PC-9 (cell line): Measurements from ENCODE around the gene EPHX1. TPM values are rescaled to one million over a fixed set of nuclear protein-coding genes. Genes with fewer than 3 reads are reported as not detected.

Experiments used
- BruUV-seq: library from RNA; stranded (reverse); fragments of 400-500 nt; replicated peaks from 2 replicates; lab custom pipeline; 2021; lab: Mats Ljungman, UMichigan
- CTCF ChIA-PET: fragments of 300-600 bp; sonication (Branson Sonifier 250); formaldehyde crosslinking; loops from one replicate; lab custom pipeline; 2022; ENCODE audit warnings: antibody characterized with exemption; lab: Charles Lee
- POLR2A ChIA-PET: fragments of 300-600 bp; sonication (Branson Sonifier 250); formaldehyde crosslinking; loops from one replicate; lab custom pipeline; 2022; ENCODE audit warnings: antibody characterized with exemption; ENCODE audit not compliant: unreplicated experiment; lab: Charles Lee
- DNase-seq, 2 experiments: peaks; one replicate each; pipeline versions ENCODE4 v3.0.0 to v3.0.0-alpha.2; 2015 to 2022; ENCODE audit warnings: mixed read lengths in 1 of 2
- H2AFZ ChIP-seq: fragments of 200-600 bp; sonication (generic); 2 replicates; pipeline ENCODE4 v1.8.1; 2017; ENCODE audit warnings: antibody characterized with exemption
- H3F3A ChIP-seq: fragments of 200-600 bp; sonication (generic); 2 replicates; pipeline ENCODE4 v1.8.1; 2017; ENCODE audit warnings: antibody characterized with exemption, mild to moderate bottlenecking, low read depth; ENCODE audit not compliant: insufficient read depth
- H3K27ac ChIP-seq: fragments of 200-600 bp; sonication (generic); 2 replicates; pipeline ENCODE4 v1.6.1; 2016; ENCODE audit warnings: mixed run types
- H3K27me3 ChIP-seq: fragments of 200-600 bp; sonication (generic); 2 replicates; pipeline ENCODE4 v1.6.1; 2016; ENCODE audit warnings: low read depth, mixed run types; ENCODE audit not compliant: insufficient read depth
- H3K36me3 ChIP-seq: fragments of 200-600 bp; sonication (generic); 2 replicates; pipeline ENCODE4 v1.6.1; 2016; ENCODE audit warnings: low read depth, mixed run types
- H3K4me1 ChIP-seq: fragments of 200-600 bp; sonication (generic); replicated peaks from 2 replicates; pipeline ENCODE4 v1.6.1; 2016; ENCODE audit warnings: mixed run types; ENCODE audit not compliant: insufficient read depth
- H3K4me2 ChIP-seq: fragments of 200-600 bp; sonication (generic); 2 replicates; pipeline ENCODE4 v1.6.1; 2017; ENCODE audit warnings: mixed run types
- H3K4me3 ChIP-seq: fragments of 200-600 bp; sonication (generic); 2 replicates; pipeline ENCODE4 v1.6.1; 2016; ENCODE audit warnings: mixed run types
- H3K79me2 ChIP-seq: fragments of 200-600 bp; sonication (generic); 2 replicates; pipeline ENCODE4 v1.6.1; 2017; ENCODE audit warnings: low read depth, mixed run types
- H3K9me2 ChIP-seq: fragments of 200-600 bp; sonication (generic); 2 replicates; pipeline ENCODE4 v1.8.1; 2017; ENCODE audit warnings: mild to moderate bottlenecking; ENCODE audit not compliant: insufficient read depth
- H3K9me3 ChIP-seq: fragments of 200-600 bp; sonication (generic); 2 replicates; pipeline ENCODE4 v1.8.1; 2016; ENCODE audit warnings: low read depth; ENCODE audit not compliant: insufficient read depth
- H4K20me1 ChIP-seq: fragments of 200-600 bp; sonication (generic); 2 replicates; pipeline ENCODE4 v1.8.1; 2017; ENCODE audit not compliant: insufficient read depth
- CTCF ChIP-seq: fragments of 200-600 bp; sonication (generic); conservative IDR thresholded peaks from 2 replicates; pipeline ENCODE4 v1.6.1; 2017; ENCODE audit warnings: mixed run types, antibody characterized with exemption, mild to moderate bottlenecking, moderate library complexity
- EZH2 ChIP-seq: fragments of 200-600 bp; sonication (generic); IDR thresholded peaks from 2 replicates; pipeline ENCODE4 v1.8.0; 2017; ENCODE audit warnings: antibody characterized with exemption, low read depth
- intact Hi-C: fragments of 100-400 bp; cut with micrococcal nuclease; formaldehyde crosslinking; loops from one replicate; pipeline ENCODE4 v1.10.0; 2022; ENCODE audit not compliant: unreplicated experiment
- total RNA-seq: library from RNA; stranded (reverse); gene quantifications from 2 replicates; pipeline ENCODE4 v1.2.3, GENCODE V29; 2021

EPHX1 gene
- total RNA-seq, 1 experiment from 2014 or later: 313 TPM

GRCh38 chr1:225857256-225857655 lies 47.3 kb downstream of the EPHX1 start:
- CTCF ChIA-PET: interaction anchor here (0.5 to 0.6 kb wide), 2 partner anchors 172 to 420 kb away, joined by 4 read pairs; no protein-coding TSS in a partner anchor
- no TSS peak for BruUV-seq
- no peaks in the 10 kb centered on the region for H4K20me1 ChIP-seq
- H3K4me1 ChIP-seq: no peaks in the 10 kb centered on the region
- no peaks in the 10 kb centered on the region for H3K79me2 ChIP-seq
- H3K36me3 ChIP-seq: peaks cover 24% of the 10 kb centered on the region; the same call in 1 of the 2 replicates
- H2AFZ ChIP-seq: no peak overlapping the region
- no peak overlapping the region for H3K27ac ChIP-seq
- H3K9me3 ChIP-seq: no peaks in the 10 kb centered on the region
- H3K9me2 ChIP-seq: no peaks in the 10 kb centered on the region
- no peak overlapping the region for H3K4me2 ChIP-seq
- POLR2A ChIA-PET: interaction anchor here (0.9 kb wide), 1 partner anchor 24 kb away, joined by 8 read pairs; no protein-coding TSS in a partner anchor
- H3K4me3 ChIP-seq: no peak overlapping the region
- H3F3A ChIP-seq: peaks cover 11% of the 10 kb centered on the region; the same call in 1 of the 2 replicates
- intact Hi-C loops: no loop called here
- DNase-seq: no peak
- no peaks in the 10 kb centered on the region for H3K27me3 ChIP-seq
- TF ChIP-seq EZH2 (no peak), CTCF (no peak)

GRCh38 chr1:225859151-225859550 lies 49.2 kb downstream of the EPHX1 start:
- H3K27me3 ChIP-seq: no peaks in the 10 kb centered on the region
- DNase-seq: no peak
- no peaks in the 10 kb centered on the region for H3K9me3 ChIP-seq
- H3K9me2 ChIP-seq: no peaks in the 10 kb centered on the region
- TF ChIP-seq EZH2 (no peak), CTCF (no peak)
- H3K4me2 ChIP-seq: no peak overlapping the region
- no peak overlapping the region for H2AFZ ChIP-seq
- H3F3A ChIP-seq: peaks cover 6% of the 10 kb centered on the region
- no peak overlapping the region for H3K27ac ChIP-seq
- no peaks in the 10 kb centered on the region for H4K20me1 ChIP-seq
- POLR2A ChIA-PET: no interaction called here
- no peak overlapping the region for H3K4me3 ChIP-seq
- no peaks in the 10 kb centered on the region for H3K79me2 ChIP-seq
- BruUV-seq: no TSS peak
- CTCF ChIA-PET: no interaction called here
- peaks cover 25% of the 10 kb centered on the region; the same call in 1 of the 2 replicates for H3K36me3 ChIP-seq
- intact Hi-C loops: no loop called here
- no peaks in the 10 kb centered on the region for H3K4me1 ChIP-seq

- ChIA-PET CTCF (interaction anchor here (0.5 to 0.7 kb wide), 2 partner anchors 126 to 250 kb away, joined by 3 to 5 read pairs; no protein-coding TSS in a partner anchor), POLR2A (no interaction called here)
- no peaks in the 10 kb centered on the region for H4K20me1 ChIP-seq
- H3K4me2 ChIP-seq: no peak overlapping the region
- H3K36me3 ChIP-seq: peaks cover 23% of the 10 kb centered on the region; the same call in 1 of the 2 replicates
- DNase-seq: no peak
- no peak for TF ChIP-seq CTCF
- TF ChIP-seq EZH2: no peak
- no peaks in the 10 kb centered on the region for H3K27me3 ChIP-seq
- no peaks in the 10 kb centered on the region for H3K4me1 ChIP-seq
- no TSS peak for BruUV-seq
- no peaks in the 10 kb centered on the region for H3K9me2 ChIP-seq
- no peak overlapping the region for H3K27ac ChIP-seq
- H2AFZ ChIP-seq: no peak overlapping the region
- no peak overlapping the region for H3K4me3 ChIP-seq
- H3F3A ChIP-seq: peaks cover 9% of the 10 kb centered on the region
- no peaks in the 10 kb centered on the region for H3K9me3 ChIP-seq
- H3K79me2 ChIP-seq: no peaks in the 10 kb centered on the region
- intact Hi-C loops: no loop called here
Observed at GRCh38 chr1:225860107-225860506, 50.2 kb downstream of the EPHX1 start.
